Right atrium auricular region (tissue), 2 donors: ENCODE data around the gene PRR12. TPM values are rescaled to one million over a fixed set of nuclear protein-coding genes. Genes with fewer than 3 reads are reported as not detected.

Experiments
- DNase-seq: peaks from one replicate; pipeline ENCODE4 v3.0.0-alpha.2; 2019; ENCODE audit warnings: low spot score
- H3K27ac ChIP-seq, 2 donors: fragments of 200-600 bp; sonication (generic); 1 replicate in 1 of 2; 2 replicates in 1 of 2; pipeline ENCODE4 v1.5.1; 2016 to 2019
- H3K27me3 ChIP-seq, 2 donors: fragments of 200-600 bp; sonication (generic); one replicate each; pipeline versions ENCODE4 v1.5.1 to v1.6.0; 2017 to 2019
- H3K36me3 ChIP-seq: fragments of 200-600 bp; sonication (generic); one replicate; pipeline ENCODE4 v1.5.1; 2016
- H3K4me1 ChIP-seq, 2 donors: fragments of 200-600 bp; sonication (generic); one replicate each; pipeline versions ENCODE4 v1.5.1 to v1.6.0; 2017 to 2019
- H3K4me3 ChIP-seq, 2 donors: fragments of 200-600 bp; sonication (generic); 1 replicate in 1 of 2; 2 replicates in 1 of 2; pipeline ENCODE4 v1.5.1; 2017 to 2019; ENCODE audit warnings: mild to moderate bottlenecking in 1 of 2, moderate library complexity in 1 of 2
- H3K9me3 ChIP-seq, 2 donors: fragments of 200-600 bp; sonication (generic); one replicate each; pipeline ENCODE4 v1.5.1; 2019
- CTCF ChIP-seq, 2 donors: fragments of 200-600 bp; sonication (generic); IDR thresholded peaks; one replicate each; pipeline ENCODE4 v1.5.1; 2019; ENCODE audit warnings: antibody characterized with exemption in 2 of 2
- total RNA-seq, 2 donors: library from RNA; depleted of rRNA; stranded (reverse); fragments of >200 nt; gene quantifications; one replicate each; pipeline ENCODE4 v1.1.0, GENCODE V29; 2016

PRR12 gene
- total RNA-seq, 2 donors from 2014 or later: 6.6 to 13.3 TPM

DNA sequence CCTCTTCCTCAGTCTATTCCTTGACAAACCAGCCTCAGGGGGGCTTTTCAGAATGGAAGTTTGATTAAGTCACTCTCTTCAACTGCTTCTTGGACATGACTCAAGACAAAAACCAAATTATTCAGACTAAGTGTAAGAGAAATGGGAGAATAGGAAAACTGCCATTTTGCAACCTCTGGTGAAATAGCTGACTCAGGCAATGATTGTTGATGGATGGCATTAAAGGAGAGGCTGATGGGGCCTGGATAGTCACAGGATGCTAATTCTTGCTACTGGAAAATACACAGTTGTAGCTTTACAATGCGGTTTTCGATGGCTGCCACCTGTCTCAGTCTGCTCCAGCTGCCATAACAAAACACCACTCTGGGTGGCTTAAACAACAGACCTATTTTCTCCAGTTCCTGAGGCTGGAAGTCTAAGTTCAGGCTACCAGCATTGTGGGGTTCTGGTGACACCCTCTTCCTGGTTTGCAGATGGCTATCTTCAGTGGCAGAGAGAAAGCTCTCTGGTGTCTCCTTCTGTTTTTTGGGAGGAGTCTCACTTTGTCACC is 16.7 kb upstream of the PRR12 start:
- Histone ChIP-seq H3K27me3 (no peaks in the 10 kb centered on the region), H3K36me3 (peaks cover 34% of the 10 kb centered on the region)

GRCh38 chr19:49579193-49579592 is 11.8 kb upstream of the PRR12 start:
- H3K36me3 ChIP-seq: peaks cover 23% of the 10 kb centered on the region
- H3K4me1 ChIP-seq: peaks cover 0 to 31% of the 10 kb centered on the region in 2 donors
- no peaks in the 10 kb centered on the region for H3K27me3 ChIP-seq
- no peak for TF ChIP-seq CTCF (IDR thresholded peaks at IDR 0.05)
- no peak overlapping the region for H3K27ac ChIP-seq
- H3K4me3 ChIP-seq: no peak overlapping the region
- H3K9me3 ChIP-seq: no peaks in the 10 kb centered on the region
- DNase-seq: no peak

More for the DNA sequence above, 16.7 kb upstream of the PRR12 start:
- Histone ChIP-seq H3K4me3 (no peak overlapping the region), H3K4me1 (peaks cover 0 to 32% of the 10 kb centered on the region in 2 donors), H3K9me3 (no peaks in the 10 kb centered on the region), H3K27ac (no peak overlapping the region)
- TF ChIP-seq CTCF (IDR thresholded peaks at IDR 0.05): no peak
- no peak for DNase-seq

DNA sequence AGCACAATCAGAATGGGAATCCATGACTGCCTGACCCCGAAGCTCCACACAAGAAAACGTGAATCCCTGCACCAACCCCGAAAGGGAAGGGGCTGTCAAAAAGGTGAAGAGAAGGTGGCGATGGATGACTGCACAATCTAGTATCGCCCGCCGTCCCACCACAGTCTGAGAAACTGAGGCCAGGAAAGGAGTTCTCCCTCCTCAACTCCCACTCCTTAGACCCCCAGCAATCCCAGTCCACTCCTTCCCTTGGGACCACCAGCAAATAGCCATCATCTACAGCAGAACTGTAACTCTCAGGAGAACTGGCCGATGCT is 11.1 kb upstream of the PRR12 start:
- peaks cover 0 to 31% of the 10 kb centered on the region in 2 donors for H3K4me1 ChIP-seq
- H3K27ac ChIP-seq: peak overlapping the region; percentile 66 to 80
- no peak for TF ChIP-seq CTCF (IDR thresholded peaks at IDR 0.05)
- peaks cover 17% of the 10 kb centered on the region for H3K36me3 ChIP-seq
- no peaks in the 10 kb centered on the region for H3K27me3 ChIP-seq
- H3K4me3 ChIP-seq: peak overlapping the region; percentile 63 to 67
- no peak for DNase-seq
- no peaks in the 10 kb centered on the region for H3K9me3 ChIP-seq

DNA sequence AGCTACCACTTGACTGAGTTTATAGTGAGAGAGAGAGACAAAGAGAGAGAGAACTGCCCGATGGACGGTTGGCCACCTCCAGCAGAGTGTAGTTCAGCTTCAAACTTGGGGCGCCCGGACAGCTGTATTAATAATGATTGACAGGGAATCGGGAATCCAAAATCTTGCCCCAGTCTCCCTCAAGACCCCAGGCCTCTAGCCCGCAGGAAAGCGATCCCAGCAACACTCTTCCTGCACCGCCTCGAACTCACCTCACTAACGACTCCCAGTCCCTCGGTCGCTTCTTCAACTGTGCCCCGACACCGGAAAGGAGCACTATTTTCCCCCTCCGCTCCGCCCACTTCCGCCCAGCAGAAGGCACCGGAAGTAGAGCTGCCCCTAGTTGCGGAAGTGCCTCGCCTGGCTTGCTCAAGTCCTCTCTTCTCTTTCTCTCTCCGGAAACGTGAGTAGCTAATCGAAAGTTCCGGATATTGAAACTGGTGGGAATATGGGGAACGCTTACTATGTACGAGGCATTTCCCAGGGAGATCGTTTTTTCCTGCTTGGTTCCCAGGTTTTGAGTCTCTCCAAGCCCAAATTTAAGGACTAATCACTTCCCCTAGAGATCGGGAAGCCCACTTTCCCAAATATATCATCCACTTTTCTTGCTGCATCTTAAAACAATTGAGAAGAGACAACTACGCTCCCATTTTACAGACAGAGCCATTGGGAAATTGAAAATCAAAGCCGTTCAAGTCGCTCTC is 10.5 kb upstream of the PRR12 start, which contains the start of gene NOSIP:
TSS of gene NOSIP (minus strand) at position 293 of the 743 bp plus-strand sequence. CDS start 19,865 bp downstream, outside the sequence.
- peak; percentile 97 for DNase-seq
- Histone ChIP-seq H3K4me3 (peak within 1 kb of the TSS; percentile 63 to 67), H3K4me1 (peaks cover 0 to 31% of the 10 kb centered on the region in 2 donors), H3K27ac (peak within 1 kb of the TSS; percentile 66 to 80), H3K9me3 (no peaks in the 10 kb centered on the region), H3K36me3 (peaks cover 11% of the 10 kb centered on the region), H3K27me3 (no peaks in the 10 kb centered on the region)
- no peak for TF ChIP-seq CTCF (IDR thresholded peaks at IDR 0.05)

- Histone ChIP-seq H3K27me3 (no peaks in the 10 kb centered on the region), H3K27ac (peak within 1 kb of the TSS; percentile 66 to 80), H3K4me1 (peaks cover 0 to 31% of the 10 kb centered on the region in 2 donors), H3K4me3 (peak within 1 kb of the TSS; percentile 63 to 67), H3K9me3 (no peaks in the 10 kb centered on the region), H3K36me3 (peaks cover 5% of the 10 kb centered on the region)
- TF ChIP-seq CTCF (IDR thresholded peaks at IDR 0.05): no peak
- no peak for DNase-seq
These were observed 9.9 kb upstream of the PRR12 start, which contains the start of gene PRRG2 for GRCh38 chr19:49581007-49581508. PRRG2 (plus strand) TSS chr19:49581316; CDS start chr19:49583220, 1,904 bp downstream.
